ENCODE measurements around the gene AATF. TPM values are rescaled to one million over a fixed set of nuclear protein-coding genes. Genes with fewer than 3 reads are reported as not detected.

Gene AATF
- total and polyA plus RNA-seq, 2 of the 8 experiments (the other 6 are each of a cell fraction or from before 2014, with no cell fraction given), result 20.1 to 62.8 TPM

DNA sequence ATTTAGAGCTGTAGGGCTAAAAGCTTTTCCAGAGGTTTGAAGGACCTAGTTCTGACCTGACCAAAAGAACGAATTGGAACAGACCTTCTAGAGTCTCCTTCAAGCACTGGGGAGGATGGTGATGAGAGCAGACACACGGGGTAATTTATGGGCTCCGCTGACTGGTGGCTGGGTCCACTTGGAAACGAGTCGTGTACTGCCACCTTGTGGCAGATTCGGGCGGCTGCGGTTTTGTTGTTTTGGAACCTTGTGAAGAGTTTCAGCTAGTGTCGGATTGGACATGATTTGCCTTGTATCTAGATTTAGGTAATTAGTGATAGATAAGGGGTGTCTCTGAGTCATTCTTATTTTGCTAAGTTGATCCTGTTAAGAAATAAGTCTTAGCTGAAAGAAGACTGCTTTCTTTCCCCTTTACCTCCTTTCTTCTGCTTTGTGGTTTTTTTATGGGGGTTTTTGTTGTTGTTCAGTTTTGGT lies 98.9 kb downstream of the AATF start:
- Histone ChIP-seq H4K5ac (ENCODE audit: insufficient read length, low read depth, low read length) (no peak overlapping the region), H2BK20ac (ENCODE audit: low read length) (no peak overlapping the region), H3K79me1 (ENCODE audit: low read depth, low read length) (no peaks in the 10 kb centered on the region), H3K36me3 (ENCODE audit: control insufficient read depth in 2 of 4, insufficient read depth in 4 of 4, low read length in 3 of 4) (no peaks in the 10 kb centered on the region; a peak in 1 of 8 replicates), H4K8ac (ENCODE audit: extremely low read depth, insufficient read depth, low read length) (no peak overlapping the region), H2BK15ac (ENCODE audit: low read length) (no peak overlapping the region), H3K18ac (ENCODE audit: extremely low read depth, low read length) (no peak overlapping the region), H2AK5ac (ENCODE audit: low read depth, low read length) (no peak overlapping the region), H3K79me2 (ENCODE audit: control insufficient read depth in 1 of 2, insufficient read depth in 2 of 2, low read length in 2 of 2) (no peaks in the 10 kb centered on the region), H3K4me1 (replicated peaks in 1 of 4; ENCODE audit: control insufficient read depth in 3 of 4, insufficient read depth in 4 of 4, low read length in 3 of 4) (peaks cover 6 to 24% (median 12%) of the 10 kb centered on the region in 4 experiments), H3K4ac (replicated peaks; ENCODE audit: insufficient read length, low read depth, low read length) (no peak overlapping the region), H3K9me3 (ENCODE audit: insufficient read depth in 2 of 2, low read depth in 1 of 2, low read length in 1 of 2) (no peaks in the 10 kb centered on the region), H4K91ac (replicated peaks; ENCODE audit: insufficient read length, low read length) (no peak overlapping the region), H3K4me3 (ENCODE audit: extremely low read depth in 1 of 4, insufficient read depth in 2 of 4, low read depth in 3 of 4, low read length in 4 of 4) (no peak overlapping the region), H2BK12ac (ENCODE audit: low read depth, low read length) (no peak overlapping the region), H2AFZ (ENCODE audit: low read length) (no peak overlapping the region), H3K14ac (ENCODE audit: insufficient read length) (no peak overlapping the region), H3K23me2 (ENCODE audit: low read depth, low read length) (no peaks in the 10 kb centered on the region), H4K20me1 (replicated peaks in 1 of 2; ENCODE audit: control insufficient read depth in 1 of 2, insufficient read depth in 2 of 2, low read length in 2 of 2) (peaks cover 0 to 2% of the 10 kb centered on the region in 2 experiments), H2BK5ac (ENCODE audit: low read depth, low read length) (no peak overlapping the region), H3K27me3 (replicated peaks in 1 of 4; ENCODE audit: control insufficient read depth in 3 of 4, extremely low read depth in 1 of 4, insufficient read depth in 3 of 4, low read length in 3 of 4) (no peaks in the 10 kb centered on the region), H3K27ac (ENCODE audit: low read depth, low read length) (no peak overlapping the region), H2BK120ac (replicated peaks; ENCODE audit: low read depth, low read length) (no peak overlapping the region), H3K9ac (replicated peaks in 1 of 4; ENCODE audit: extremely low read depth in 1 of 4, low read depth in 3 of 4, low read length in 3 of 4) (no peak overlapping the region), H3K23ac (ENCODE audit: insufficient read length) (no peak overlapping the region), H3K4me2 (ENCODE audit: insufficient read depth in 1 of 2, low read depth in 2 of 2, low read length in 2 of 2) (no peak overlapping the region), H3K56ac (replicated peaks; ENCODE audit: insufficient read length, low read depth, low read length) (no peak overlapping the region)
- 12% methylated on average over 9 of the region's 9 CpGs; no CpG with 5 or more reads in 1 of the 2 experiments for WGBS, 2 experiments (ENCODE audit: extremely low coverage in 1 of 2, insufficient coverage in 1 of 2, insufficient read length in 1 of 2, insufficient replicate concordance in 2 of 2, low coverage in 1 of 2, low lambda C conversion rate in 2 of 2, missing lambda C conversion rate in 1 of 2)
- DNase-seq (ENCODE audit: low read depth in 1 of 2, low spot score in 2 of 2), result peak; percentile 72 to 90
- CTCF ChIA-PET (ENCODE audit: partially characterized antibody), result interaction anchor here (0.6 to 4.5 kb wide), 61 partner anchors 9 to 1932 kb away, joined by 3 to 45 read pairs (median 4); no protein-coding TSS in a partner anchor
- POLR2A ChIA-PET (ENCODE audit: partially characterized antibody), result interaction anchor here (1.2 to 1.4 kb wide), 2 partner anchors 99 to 113 kb away, joined by 3 to 4 read pairs; partner anchors contain the start of gene AATF
- no peak for FAIRE-seq
- TF ChIP-seq SIRT6 (IDR thresholded peaks at IDR 0.05; ENCODE audit: low read length), result no peak
- no peak for TF ChIP-seq HDAC6 (IDR thresholded peaks at IDR 0.05; ENCODE audit: low read depth, low read length)
- TF ChIP-seq, protein P1, sequence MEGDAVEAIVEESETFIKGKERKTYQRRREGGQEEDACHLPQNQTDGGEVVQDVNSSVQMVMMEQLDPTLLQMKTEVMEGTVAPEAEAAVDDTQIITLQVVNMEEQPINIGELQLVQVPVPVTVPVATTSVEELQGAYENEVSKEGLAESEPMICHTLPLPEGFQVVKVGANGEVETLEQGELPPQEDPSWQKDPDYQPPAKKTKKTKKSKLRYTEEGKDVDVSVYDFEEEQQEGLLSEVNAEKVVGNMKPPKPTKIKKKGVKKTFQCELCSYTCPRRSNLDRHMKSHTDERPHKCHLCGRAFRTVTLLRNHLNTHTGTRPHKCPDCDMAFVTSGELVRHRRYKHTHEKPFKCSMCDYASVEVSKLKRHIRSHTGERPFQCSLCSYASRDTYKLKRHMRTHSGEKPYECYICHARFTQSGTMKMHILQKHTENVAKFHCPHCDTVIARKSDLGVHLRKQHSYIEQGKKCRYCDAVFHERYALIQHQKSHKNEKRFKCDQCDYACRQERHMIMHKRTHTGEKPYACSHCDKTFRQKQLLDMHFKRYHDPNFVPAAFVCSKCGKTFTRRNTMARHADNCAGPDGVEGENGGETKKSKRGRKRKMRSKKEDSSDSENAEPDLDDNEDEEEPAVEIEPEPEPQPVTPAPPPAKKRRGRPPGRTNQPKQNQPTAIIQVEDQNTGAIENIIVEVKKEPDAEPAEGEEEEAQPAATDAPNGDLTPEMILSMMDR (IDR thresholded peaks at IDR 0.05; ENCODE audit: control extremely low read depth in 1 of 3, insufficient read depth in 1 of 3, low read depth in 1 of 3, low read length in 3 of 3), result peak; percentile 81 to 94 (median 88)
- no peak for TF ChIP-seq POLR2A (IDR thresholded peaks at IDR 0.05; ENCODE audit: control extremely low read depth in 1 of 2, low read depth in 2 of 2, low read length in 2 of 2)
- no peak for TF ChIP-seq SUZ12 (IDR thresholded peaks at IDR 0.05; ENCODE audit: low read length)
- no peak for TF ChIP-seq SRF (IDR thresholded peaks at IDR 0.05; ENCODE audit: low read depth, low read length)
- no peak for TF ChIP-seq KDM4A (IDR thresholded peaks at IDR 0.05; ENCODE audit: low read depth, low read length, severe bottlenecking)
- TF ChIP-seq TCF12 (IDR thresholded peaks at IDR 0.05; ENCODE audit: low read depth, low read length), result no peak
- TF ChIP-seq RXRA (IDR thresholded peaks at IDR 0.05; ENCODE audit: insufficient read depth, low read depth, low read length), result no peak
- TF ChIP-seq BACH1 (IDR thresholded peaks at IDR 0.05; ENCODE audit: low read length), result no peak
- TF ChIP-seq KDM1A (IDR thresholded peaks at IDR 0.05; ENCODE audit: borderline replicate concordance, low read length), result no peak
- no peak for TF ChIP-seq SP2 (IDR thresholded peaks at IDR 0.05; ENCODE audit: low read length)

Measured in H1 (cell line).